K562 (cell line): ENCODE results near the gene KEL. TPM values are rescaled to one million over a fixed set of nuclear protein-coding genes. Genes with fewer than 3 reads are reported as not detected.

ENCODE experiments used
- E2F6 ChIP-seq, 2 experiments: IDR thresholded peaks; 2 replicates each; pipeline ENCODE4 v1.6.1; 2011; ENCODE audit warnings: borderline replicate concordance in 1 of 2, control low read depth in 1 of 2, low read depth in 1 of 2, low read length in 1 of 2, mild to moderate bottlenecking in 1 of 2, mixed read lengths in 1 of 2, moderate library complexity in 1 of 2; ENCODE audit not compliant: insufficient read depth in 1 of 2, insufficient read length in 1 of 2, poor library complexity in 1 of 2, severe bottlenecking in 1 of 2; ENCODE audit errors: extremely low read depth in 1 of 2
- ETV1 ChIP-seq: fragments of 450-650 bp; conservative IDR thresholded peaks from 2 replicates; pipeline ENCODE4 v1.6.1; 2016; ENCODE audit warnings: missing genetic modification characterization, control low read depth, low read depth, missing compliant biosample characterization
- HMGN3 ChIP-seq: IDR thresholded peaks from 2 replicates; pipeline ENCODE4 v1.6.1; 2011; ENCODE audit warnings: borderline replicate concordance, low read depth, mild to moderate bottlenecking, mixed read lengths, low read length; ENCODE audit not compliant: insufficient read length; ENCODE audit errors: extremely low read depth
- JUNB ChIP-seq: fragments of 450-650 bp; formaldehyde crosslinking; conservative IDR thresholded peaks from 2 replicates; pipeline ENCODE4 v1.4.0; 2020; ENCODE audit warnings: mild to moderate bottlenecking
- KAT7 ChIP-seq: sonication (generic); formaldehyde crosslinking; IDR thresholded peaks from 2 replicates; pipeline ENCODE4 v1.8.0; 2022; ENCODE audit warnings: missing genetic modification reagents, mild to moderate bottlenecking, borderline replicate concordance
- MTA1 ChIP-seq: fragments of 450-650 bp; IDR thresholded peaks from 2 replicates; pipeline ENCODE4 v1.6.1; 2017; ENCODE audit warnings: borderline replicate concordance
- NCOA4 ChIP-seq: fragments of 450-650 bp; IDR thresholded peaks from 2 replicates; pipeline ENCODE4 v1.6.1; 2018; ENCODE audit warnings: mild to moderate bottlenecking; ENCODE audit not compliant: partially characterized antibody
- NFE2 ChIP-seq: IDR thresholded peaks from 2 replicates; pipeline ENCODE4 v1.6.1; 2014; ENCODE audit warnings: antibody characterized with exemption, low read depth
- PRDM10 ChIP-seq: fragments of 450-650 bp; IDR thresholded peaks from 2 replicates; pipeline ENCODE4 v1.6.1; 2018; ENCODE audit not compliant: partially characterized antibody
- PRPF4 ChIP-seq: fragments of 200-400 bp; formaldehyde crosslinking; IDR thresholded peaks from one replicate; pipeline ENCODE4 v1.6.1; 2017; ENCODE audit warnings: low read length, low read depth, mild to moderate bottlenecking; ENCODE audit not compliant: insufficient read depth, poor library complexity, severe bottlenecking
- SETDB1 ChIP-seq: IDR thresholded peaks from one replicate; pipeline ENCODE4 v1.6.1; 2012; ENCODE audit warnings: low read length, control low read depth, inconsistent platforms
- TOE1 ChIP-seq, 2 experiments: fragments of 450-650 bp in 1 of 2; sonication (generic) in 1 of 2; formaldehyde crosslinking in 1 of 2; IDR thresholded peaks; 2 replicates each; pipeline versions ENCODE4 v1.7.1 to v1.8.0; 2016 to 2022; ENCODE audit warnings: borderline replicate concordance in 2 of 2, mild to moderate bottlenecking in 2 of 2, antibody characterized with exemption in 1 of 2, inconsistent platforms in 1 of 2, low read depth in 1 of 2, missing genetic modification reagents in 1 of 2, moderate library complexity in 1 of 2
- ZFX ChIP-seq: sonication (generic); formaldehyde crosslinking; IDR thresholded peaks from 2 replicates; pipeline ENCODE4 v1.8.0; 2022; ENCODE audit warnings: mild to moderate bottlenecking, missing genetic modification reagents, moderate library complexity
- ZNF12 ChIP-seq: sonication (generic); formaldehyde crosslinking; IDR thresholded peaks from 2 replicates; pipeline ENCODE4 v1.4.0; 2020; ENCODE audit warnings: mild to moderate bottlenecking, missing genetic modification reagents
- ZNF76 ChIP-seq: fragments of 250-450 bp; sonication (Bioruptor Pico); IDR thresholded peaks from 2 replicates; pipeline ENCODE4 v1.4.0; 2020; ENCODE audit warnings: mild to moderate bottlenecking, moderate library complexity, borderline replicate concordance
- ZSCAN32 ChIP-seq: fragments of 450-650 bp; formaldehyde crosslinking; IDR thresholded peaks from 2 replicates; pipeline ENCODE4 v1.4.0; 2020; ENCODE audit warnings: mild to moderate bottlenecking, moderate library complexity
- polyA plus RNA-seq, 8 experiments: library from polyadenylated mRNA; depleted of rRNA in 4 of 8; stranded (reverse) in 5 of 8; unstranded in 3 of 8; fragments of >200 nt; fragmentation: Nextera tagmentation in 2 of 8; fragmentation: Illumina TruSeq in 1 of 8; extraction: Ambion mirVana in 2 of 8; extraction: Trizol in 1 of 8; gene quantifications; 2 replicates each; pipeline versions ENCODE4 v1.2.1 to v1.2.3, GENCODE V29; 2011 to 2014; ENCODE audit warnings: inconsistent platforms in 1 of 8, missing spikeins in 1 of 8
- total RNA-seq, 7 experiments: library from RNA; depleted of rRNA in 6 of 7; stranded (reverse); fragments of >200 nt in 6 of 7; fragmentation: Illumina TruSeq in 2 of 7; extraction: Trizol in 2 of 7; gene quantifications; 2 replicates each; pipeline versions ENCODE4 v1.2.1 to v1.2.3, GENCODE V29; 2011 to 2021; ENCODE audit warnings: low replicate concordance in 1 of 7
- TF ChIP-seq, protein P1 (sequence below): fragments of 450-650 bp; formaldehyde crosslinking; IDR thresholded peaks from 2 replicates; pipeline ENCODE4 v1.4.0; 2020; ENCODE audit warnings: mild to moderate bottlenecking, moderate library complexity
- TF ChIP-seq, protein P2 (sequence below): IDR thresholded peaks from 2 replicates; pipeline ENCODE4 v1.6.1; 2011; ENCODE audit warnings: borderline replicate concordance, low read depth, mild to moderate bottlenecking, moderate library complexity, low read length; ENCODE audit not compliant: insufficient read depth, poor library complexity, severe bottlenecking

KEL gene
- total and polyA plus RNA-seq, 9 of the 15 experiments (the other 6 are each of a cell fraction or from before 2014, with no cell fraction given): 9.0 to 47.4 (median 22.2) TPM

GRCh38 chr7:142964502-142965246 is 2.5 kb upstream of the KEL start (continued):
- TF ChIP-seq, protein P1, sequence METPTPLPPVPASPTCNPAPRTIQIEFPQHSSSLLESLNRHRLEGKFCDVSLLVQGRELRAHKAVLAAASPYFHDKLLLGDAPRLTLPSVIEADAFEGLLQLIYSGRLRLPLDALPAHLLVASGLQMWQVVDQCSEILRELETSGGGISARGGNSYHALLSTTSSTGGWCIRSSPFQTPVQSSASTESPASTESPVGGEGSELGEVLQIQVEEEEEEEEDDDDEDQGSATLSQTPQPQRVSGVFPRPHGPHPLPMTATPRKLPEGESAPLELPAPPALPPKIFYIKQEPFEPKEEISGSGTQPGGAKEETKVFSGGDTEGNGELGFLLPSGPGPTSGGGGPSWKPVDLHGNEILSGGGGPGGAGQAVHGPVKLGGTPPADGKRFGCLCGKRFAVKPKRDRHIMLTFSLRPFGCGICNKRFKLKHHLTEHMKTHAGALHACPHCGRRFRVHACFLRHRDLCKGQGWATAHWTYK (CRISPR knock-in tag): no peak
- no peak for TF ChIP-seq ZSCAN32 (CRISPR knock-in tag)
- no peak for TF ChIP-seq ETV1 (tag)
- TF ChIP-seq JUNB (CRISPR knock-in tag): peak; percentile 92
- peak; percentile 61 for TF ChIP-seq TOE1 (IDR thresholded peaks at IDR 0.05; ENCODE audit: borderline replicate concordance)
- TF ChIP-seq TOE1 (CRISPR knock-in tag; IDR thresholded peaks at IDR 0.05; ENCODE audit: borderline replicate concordance, low read depth): no peak
- peak; percentile 74 for TF ChIP-seq NFE2
- no peak for TF ChIP-seq SETDB1
- TF ChIP-seq HMGN3: no peak
- TF ChIP-seq ZNF12 (CRISPR knock-in tag): no peak
- TF ChIP-seq, protein P2, sequence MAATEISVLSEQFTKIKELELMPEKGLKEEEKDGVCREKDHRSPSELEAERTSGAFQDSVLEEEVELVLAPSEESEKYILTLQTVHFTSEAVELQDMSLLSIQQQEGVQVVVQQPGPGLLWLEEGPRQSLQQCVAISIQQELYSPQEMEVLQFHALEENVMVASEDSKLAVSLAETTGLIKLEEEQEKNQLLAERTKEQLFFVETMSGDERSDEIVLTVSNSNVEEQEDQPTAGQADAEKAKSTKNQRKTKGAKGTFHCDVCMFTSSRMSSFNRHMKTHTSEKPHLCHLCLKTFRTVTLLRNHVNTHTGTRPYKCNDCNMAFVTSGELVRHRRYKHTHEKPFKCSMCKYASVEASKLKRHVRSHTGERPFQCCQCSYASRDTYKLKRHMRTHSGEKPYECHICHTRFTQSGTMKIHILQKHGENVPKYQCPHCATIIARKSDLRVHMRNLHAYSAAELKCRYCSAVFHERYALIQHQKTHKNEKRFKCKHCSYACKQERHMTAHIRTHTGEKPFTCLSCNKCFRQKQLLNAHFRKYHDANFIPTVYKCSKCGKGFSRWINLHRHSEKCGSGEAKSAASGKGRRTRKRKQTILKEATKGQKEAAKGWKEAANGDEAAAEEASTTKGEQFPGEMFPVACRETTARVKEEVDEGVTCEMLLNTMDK: no peak
- TF ChIP-seq KAT7 (CRISPR knock-in tag): no peak
- TF ChIP-seq PRDM10: no peak
- TF ChIP-seq ZFX: no peak
- TF ChIP-seq E2F6 (IDR thresholded peaks at IDR 0.05; ENCODE audit: borderline replicate concordance in 1 of 2, extremely low read depth in 1 of 2, insufficient read depth in 1 of 2, insufficient read length in 1 of 2, low read depth in 1 of 2, low read length in 1 of 2, poor library complexity in 1 of 2, severe bottlenecking in 1 of 2): no peak
- TF ChIP-seq ZNF76 (CRISPR knock-in tag): no peak
- no peak for TF ChIP-seq MTA1
- TF ChIP-seq NCOA4: no peak
- TF ChIP-seq PRPF4: no peak
